ENCODE data around the gene TBXAS1. TPM values are rescaled to one million over a fixed set of nuclear protein-coding genes. Genes with fewer than 3 reads are reported as not detected.

The TBXAS1 gene
- total and polyA plus RNA-seq, 8 donors: 0.74 to 18.4 (median 2.2) TPM

GRCh38 chr7:140025241-140025640, 196.2 kb downstream of the TBXAS1 start:
- TF ChIP-seq CTCF (IDR thresholded peaks at IDR 0.05): no peak
- DNase-seq (no peak), ATAC-seq (no peak), FAIRE-seq (no peak)
- Histone ChIP-seq H3K9me3 (no peaks in the 10 kb centered on the region), H3K27me3 (no peaks in the 10 kb centered on the region), H3K4me3 (no peak overlapping the region), H3K27ac (no peak overlapping the region), H3K4me1 (no peaks in the 10 kb centered on the region), H3K36me3 (peaks cover 0 to 30% (median 0%) of the 10 kb centered on the region in 3 donors)
- WGBS, 2 donors: 92 to 98% methylated on average over 4 of the region's 4 CpGs
- intact Hi-C loops (cut with DNase I): no loop called here

GRCh38 chr7:140025814-140026433, 196.9 kb downstream of the TBXAS1 start:
- peaks cover 0 to 30% (median 0%) of the 10 kb centered on the region in 3 donors for H3K36me3 ChIP-seq
- H3K9me3 ChIP-seq: no peaks in the 10 kb centered on the region
- no peaks in the 10 kb centered on the region for H3K27me3 ChIP-seq
- H3K4me1 ChIP-seq: no peaks in the 10 kb centered on the region
- no peak overlapping the region for H3K4me3 ChIP-seq
- WGBS, 2 donors: 91 to 96% methylated on average over 12 of the region's 12 CpGs
- ATAC-seq (no peak), DNase-seq (no peak), FAIRE-seq (no peak)
- no peak overlapping the region for H3K27ac ChIP-seq
- intact Hi-C loops (cut with DNase I): no loop called here
- no peak for TF ChIP-seq CTCF (IDR thresholded peaks at IDR 0.05)

GRCh38 chr7:140026935-140027334, 197.9 kb downstream of the TBXAS1 start:
- no peak for TF ChIP-seq CTCF (IDR thresholded peaks at IDR 0.05)
- DNase-seq: no peak
- Histone ChIP-seq H3K27me3 (no peaks in the 10 kb centered on the region), H3K36me3 (peaks cover 0 to 30% (median 0%) of the 10 kb centered on the region in 3 donors), H3K9me3 (no peaks in the 10 kb centered on the region), H3K4me3 (no peak overlapping the region), H3K4me1 (no peaks in the 10 kb centered on the region), H3K27ac (no peak overlapping the region)
- ATAC-seq: no peak
- WGBS, 2 donors: 97% methylated on average over 9 of the region's 9 CpGs
- intact Hi-C loops (cut with DNase I): no loop called here
- no peak for FAIRE-seq

- Histone ChIP-seq H3K36me3 (peaks cover 0 to 28% (median 0%) of the 10 kb centered on the region in 3 donors), H3K4me3 (no peak overlapping the region), H3K9me3 (no peaks in the 10 kb centered on the region), H3K27ac (no peak overlapping the region), H3K4me1 (no peaks in the 10 kb centered on the region), H3K27me3 (no peaks in the 10 kb centered on the region)
- intact Hi-C loops (cut with DNase I): no loop called here
- no peak for TF ChIP-seq CTCF (IDR thresholded peaks at IDR 0.05)
- FAIRE-seq (no peak), ATAC-seq (no peak), DNase-seq (no peak)
- WGBS, 2 donors: 86 to 94% methylated on average over 9 of the region's 9 CpGs
Observed at GRCh38 chr7:140027858-140028257, 198.8 kb downstream of the TBXAS1 start.

GRCh38 chr7:140028311-140028710, 199.2 kb downstream of the TBXAS1 start:
- no peak for ATAC-seq
- intact Hi-C loops (cut with DNase I): no loop called here
- WGBS, 2 donors: 95 to 97% methylated on average over 4 of the region's 4 CpGs
- no peak for FAIRE-seq
- Histone ChIP-seq H3K36me3 (peaks cover 0 to 26% (median 0%) of the 10 kb centered on the region in 3 donors), H3K4me1 (no peaks in the 10 kb centered on the region), H3K9me3 (no peaks in the 10 kb centered on the region), H3K27ac (no peak overlapping the region), H3K27me3 (no peaks in the 10 kb centered on the region), H3K4me3 (no peak overlapping the region)
- no peak for DNase-seq
- no peak for TF ChIP-seq CTCF (IDR thresholded peaks at IDR 0.05)
